DMS79 (cell line): ENCODE data around the gene IQGAP3.
A peak's percentile ranks its signal among the peaks of the same experiment; 100 is the strongest.

Source experiments
- DNase-seq: peaks from one replicate; lab custom pipeline; 2025; lab: John Stamatoyannopoulos, UW

Gene IQGAP3

GRCh38 chr1:156510709-156511108 is 61.7 kb downstream of the IQGAP3 start:
- DNase-seq, result no peak

- DNase-seq, result no peak
Measured at GRCh38 chr1:156509424-156510034, 62.8 kb downstream of the IQGAP3 start.

GRCh38 chr1:156508955-156509234 is 63.5 kb downstream of the IQGAP3 start:
- DNase-seq, result no peak

GRCh38 chr1:156508205-156508954 is 64.0 kb downstream of the IQGAP3 start:
- DNase-seq, result no peak

- DNase-seq, result no peak
Measured at GRCh38 chr1:156506450-156506849, 65.9 kb downstream of the IQGAP3 start.

GRCh38 chr1:156505679-156506298 is 66.6 kb downstream of the IQGAP3 start:
- DNase-seq, result no peak

GRCh38 chr1:156504821-156505678 is 67.3 kb downstream of the IQGAP3 start:
- peak; percentile 89 for DNase-seq

GRCh38 chr1:156504438-156504813 is 67.9 kb downstream of the IQGAP3 start:
- DNase-seq, result no peak

- DNase-seq, result no peak
Measured at GRCh38 chr1:156503698-156504437, 68.5 kb downstream of the IQGAP3 start.

- DNase-seq, result no peak
Measured at GRCh38 chr1:156502894-156503697, 69.3 kb downstream of the IQGAP3 start.

GRCh38 chr1:156502391-156502893 is 69.9 kb downstream of the IQGAP3 start:
- DNase-seq, result no peak

- DNase-seq, result peak; percentile 84
Measured at GRCh38 chr1:156500793-156501506, 71.4 kb downstream of the IQGAP3 start.

GRCh38 chr1:156500543-156500792 is 71.9 kb downstream of the IQGAP3 start, which contains the start of gene MEF2D:
MEF2D (minus strand) TSS chr1:156500775; CDS start chr1:156483292, 17,483 bp downstream.
- DNase-seq, result no peak

GRCh38 chr1:156499842-156500542 is 72.4 kb downstream of the IQGAP3 start:
- DNase-seq, result no peak

- DNase-seq, result no peak
Measured at GRCh38 chr1:156499194-156499841, 73.0 kb downstream of the IQGAP3 start.

- no peak for DNase-seq
Measured at GRCh38 chr1:156498432-156499193, 73.8 kb downstream of the IQGAP3 start.

- no peak for DNase-seq
Measured at GRCh38 chr1:156497743-156498431, 74.5 kb downstream of the IQGAP3 start.
